ENCODE results near the gene SLC39A7.

Gene SLC39A7

GRCh38 chr6:33208091-33208967, 7.7 kb downstream of the SLC39A7 start, which contains the start of gene RING1:
Gene RING1, plus strand, starts transcription at chr6:33208500. Its CDS starts 323 bp downstream, at chr6:33208823.
- H3K4me1 Mint-ChIP-seq: peaks cover 53% of the 10 kb centered on the region
- peak within 1 kb of the TSS; percentile 94 to 99 (median 95) for H3K4me3 Mint-ChIP-seq
- peak within 1 kb of the TSS; percentile 92 to 97 (median 93) for H3K27ac Mint-ChIP-seq
- no peaks in the 10 kb centered on the region for H3K27me3 Mint-ChIP-seq (ENCODE audit: low read depth)
- TF ChIP-seq CTCF (IDR thresholded peaks at IDR 0.05; ENCODE audit: unreplicated experiment in 3 of 3): no peak
- peaks cover 30% of the 10 kb centered on the region for H3K36me3 Mint-ChIP-seq (ENCODE audit: low read depth)
- no peaks in the 10 kb centered on the region for H3K9me3 Mint-ChIP-seq

- Mint-ChIP-seq H3K36me3 (ENCODE audit: low read depth) (peaks cover 21% of the 10 kb centered on the region), H3K9me3 (no peaks in the 10 kb centered on the region), H3K27me3 (ENCODE audit: low read depth) (no peaks in the 10 kb centered on the region), H3K4me3 (peak overlapping the region; percentile 90 to 99 (median 94)), H3K27ac (peak overlapping the region in 1 of 3 experiments; percentile 84), H3K4me1 (peaks cover 46% of the 10 kb centered on the region)
- TF ChIP-seq CTCF (IDR thresholded peaks at IDR 0.05; ENCODE audit: unreplicated experiment in 3 of 3): no peak
These were observed 9.2 kb downstream of the SLC39A7 start for GRCh38 chr6:33209856-33210255.

DNA sequence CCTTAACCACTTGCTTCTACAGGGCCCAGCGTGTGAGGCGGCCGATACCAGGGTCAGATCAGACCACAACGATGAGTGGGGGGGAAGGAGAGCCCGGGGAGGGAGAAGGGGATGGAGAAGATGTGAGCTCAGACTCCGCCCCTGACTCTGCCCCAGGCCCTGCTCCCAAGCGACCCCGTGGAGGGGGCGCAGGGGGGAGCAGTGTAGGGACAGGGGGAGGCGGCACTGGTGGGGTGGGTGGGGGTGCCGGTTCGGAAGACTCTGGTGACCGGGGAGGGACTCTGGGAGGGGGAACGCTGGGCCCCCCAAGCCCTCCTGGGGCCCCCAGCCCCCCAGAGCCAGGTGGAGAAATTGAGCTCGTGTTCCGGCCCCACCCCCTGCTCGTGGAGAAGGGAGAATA, 10.5 kb downstream of the SLC39A7 start:
- no peak for TF ChIP-seq CTCF (IDR thresholded peaks at IDR 0.05; ENCODE audit: unreplicated experiment in 3 of 3)
- H3K4me3 Mint-ChIP-seq: peak overlapping the region in 2 of 3 experiments; percentile 26 to 94
- no peaks in the 10 kb centered on the region for H3K9me3 Mint-ChIP-seq
- H3K27ac Mint-ChIP-seq: peak overlapping the region in 1 of 3 experiments; percentile 43
- H3K27me3 Mint-ChIP-seq (ENCODE audit: low read depth): no peaks in the 10 kb centered on the region
- peaks cover 21% of the 10 kb centered on the region for H3K36me3 Mint-ChIP-seq (ENCODE audit: low read depth)
- H3K4me1 Mint-ChIP-seq: peaks cover 33% of the 10 kb centered on the region

DNA sequence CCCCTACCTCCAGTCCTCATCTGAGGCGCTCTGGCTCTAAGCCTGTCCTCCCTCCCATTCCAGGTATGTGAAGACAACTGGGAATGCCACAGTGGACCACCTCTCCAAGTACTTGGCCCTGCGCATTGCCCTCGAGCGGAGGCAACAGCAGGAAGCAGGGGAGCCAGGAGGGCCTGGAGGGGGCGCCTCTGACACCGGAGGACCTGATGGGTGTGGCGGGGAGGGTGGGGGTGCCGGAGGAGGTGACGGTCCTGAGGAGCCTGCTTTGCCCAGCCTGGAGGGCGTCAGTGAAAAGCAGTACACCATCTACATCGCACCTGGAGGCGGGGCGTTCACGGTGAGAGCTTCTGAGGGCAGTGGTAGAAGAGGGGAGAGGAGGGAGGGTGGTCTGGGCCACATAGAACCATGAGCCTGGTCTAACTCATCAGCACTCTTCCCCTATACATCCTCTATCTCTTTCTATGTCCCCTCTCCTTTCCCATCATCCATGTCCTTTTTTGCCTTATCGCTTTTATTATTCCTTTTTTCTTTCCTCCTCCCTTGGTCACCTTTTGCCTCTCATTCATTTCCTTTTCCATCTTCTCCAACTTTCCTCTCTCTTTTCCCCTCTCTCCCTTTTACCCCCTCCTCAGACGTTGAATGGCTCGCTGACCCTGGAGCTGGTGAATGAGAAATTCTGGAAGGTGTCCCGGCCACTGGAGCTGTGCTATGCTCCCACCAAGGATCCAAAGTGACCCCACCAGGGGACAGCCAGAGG, 11.2 kb downstream of the SLC39A7 start:
- H3K36me3 Mint-ChIP-seq (ENCODE audit: low read depth): peaks cover 21% of the 10 kb centered on the region

GRCh38 chr6:33212857-33213165, 12.1 kb downstream of the SLC39A7 start:
- Mint-ChIP-seq H3K27me3 (ENCODE audit: low read depth) (peaks cover under 1% of the 10 kb centered on the region), H3K9me3 (no peaks in the 10 kb centered on the region), H3K36me3 (ENCODE audit: low read depth) (peaks cover 21% of the 10 kb centered on the region), H3K27ac (peak overlapping the region; percentile 62 to 83 (median 63)), H3K4me3 (peak overlapping the region; percentile 90 to 95 (median 94)), H3K4me1 (peaks cover 29% of the 10 kb centered on the region)
- TF ChIP-seq CTCF (IDR thresholded peaks at IDR 0.05; ENCODE audit: unreplicated experiment in 3 of 3): no peak

More for the DNA sequence above, 11.2 kb downstream of the SLC39A7 start:
- Mint-ChIP-seq H3K27ac (peak overlapping the region in 1 of 3 experiments; percentile 63), H3K27me3 (ENCODE audit: low read depth) (no peaks in the 10 kb centered on the region), H3K9me3 (no peaks in the 10 kb centered on the region), H3K4me1 (peaks cover 29% of the 10 kb centered on the region), H3K4me3 (peak overlapping the region; percentile 90 to 95 (median 94))
- no peak for TF ChIP-seq CTCF (IDR thresholded peaks at IDR 0.05; ENCODE audit: unreplicated experiment in 3 of 3)
